C4-2B (cell line): ENCODE data around the gene GGNBP2.

ENCODE experiments used
- H3K27ac ChIP-seq: fragments of 450-650 bp; 2 replicates; pipeline ENCODE4 v1.5.1; 2017
- ZFX ChIP-seq: fragments of 450-650 bp; IDR thresholded peaks from 2 replicates; pipeline ENCODE4 v1.6.1; 2017
- TF ChIP-seq, protein P1 (sequence below): fragments of 450-650 bp; conservative IDR thresholded peaks from 2 replicates; pipeline ENCODE4 v1.5.1; 2017; ENCODE audit warnings: mild to moderate bottlenecking

GGNBP2 gene

GRCh38 chr17:36576793-36577192, 32.1 kb downstream of the GGNBP2 start:
- H3K27ac ChIP-seq: no peak overlapping the region
- TF ChIP-seq ZFX: no peak
- TF ChIP-seq, protein P1, sequence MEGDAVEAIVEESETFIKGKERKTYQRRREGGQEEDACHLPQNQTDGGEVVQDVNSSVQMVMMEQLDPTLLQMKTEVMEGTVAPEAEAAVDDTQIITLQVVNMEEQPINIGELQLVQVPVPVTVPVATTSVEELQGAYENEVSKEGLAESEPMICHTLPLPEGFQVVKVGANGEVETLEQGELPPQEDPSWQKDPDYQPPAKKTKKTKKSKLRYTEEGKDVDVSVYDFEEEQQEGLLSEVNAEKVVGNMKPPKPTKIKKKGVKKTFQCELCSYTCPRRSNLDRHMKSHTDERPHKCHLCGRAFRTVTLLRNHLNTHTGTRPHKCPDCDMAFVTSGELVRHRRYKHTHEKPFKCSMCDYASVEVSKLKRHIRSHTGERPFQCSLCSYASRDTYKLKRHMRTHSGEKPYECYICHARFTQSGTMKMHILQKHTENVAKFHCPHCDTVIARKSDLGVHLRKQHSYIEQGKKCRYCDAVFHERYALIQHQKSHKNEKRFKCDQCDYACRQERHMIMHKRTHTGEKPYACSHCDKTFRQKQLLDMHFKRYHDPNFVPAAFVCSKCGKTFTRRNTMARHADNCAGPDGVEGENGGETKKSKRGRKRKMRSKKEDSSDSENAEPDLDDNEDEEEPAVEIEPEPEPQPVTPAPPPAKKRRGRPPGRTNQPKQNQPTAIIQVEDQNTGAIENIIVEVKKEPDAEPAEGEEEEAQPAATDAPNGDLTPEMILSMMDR: no peak

DNA sequence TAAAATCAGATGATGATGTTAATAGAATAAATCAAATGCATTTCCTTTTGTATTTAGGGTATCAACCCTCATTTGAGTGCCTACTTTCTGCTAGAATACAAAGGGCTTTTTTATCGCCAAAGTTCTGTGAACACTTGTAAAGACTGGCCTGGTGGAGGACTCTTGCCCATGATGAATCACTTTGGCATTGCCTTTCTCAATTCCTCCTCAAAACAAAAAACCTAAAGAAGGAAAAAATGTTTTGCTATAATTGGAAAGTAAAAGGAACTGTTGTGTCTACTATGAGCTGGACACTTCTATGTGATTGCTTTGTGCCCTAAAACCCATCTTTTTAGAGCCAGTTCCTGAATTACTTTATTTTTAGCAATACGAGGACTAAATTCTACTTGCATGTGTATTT, 34.0 kb downstream of the GGNBP2 start:
- no peak for TF ChIP-seq ZFX
- TF ChIP-seq, protein P1: no peak
- H3K27ac ChIP-seq: no peak overlapping the region

DNA sequence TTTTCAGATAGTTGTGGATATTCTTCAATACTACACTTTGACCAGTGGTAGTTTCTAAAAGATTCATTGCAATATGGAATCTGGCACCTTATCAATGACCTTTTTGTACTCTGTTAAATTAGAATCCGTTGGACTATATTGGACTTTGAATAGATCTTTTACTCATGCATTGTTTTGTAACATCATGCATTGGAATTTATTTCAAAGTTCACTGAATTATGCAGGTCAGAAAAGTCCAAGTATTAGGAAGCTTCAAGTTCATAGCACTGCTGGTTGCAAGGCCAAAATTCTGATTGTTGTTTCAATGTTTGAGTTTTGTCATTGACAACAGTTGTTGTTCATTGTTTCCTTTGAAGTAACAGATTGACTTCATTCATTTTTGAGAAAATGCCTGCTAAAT, 39.1 kb downstream of the GGNBP2 start:
- H3K27ac ChIP-seq: no peak overlapping the region
- TF ChIP-seq ZFX: no peak
- TF ChIP-seq, protein P1: no peak

GRCh38 chr17:36586138-36586537, 41.4 kb downstream of the GGNBP2 start:
- TF ChIP-seq ZFX: no peak
- TF ChIP-seq, protein P1: no peak
- no peak overlapping the region for H3K27ac ChIP-seq

- no peak for TF ChIP-seq ZFX
- TF ChIP-seq, protein P1: no peak
- H3K27ac ChIP-seq: no peak overlapping the region
Observed at GRCh38 chr17:36590082-36590481, 45.4 kb downstream of the GGNBP2 start.

GRCh38 chr17:36591434-36592315, 47.0 kb downstream of the GGNBP2 start, which contains the start of gene DHRS11:
DHRS11 (plus strand) TSS chr17:36591879; CDS start chr17:36592010, 131 bp downstream.
- TF ChIP-seq, protein P1: no peak
- peak; percentile 79 for TF ChIP-seq ZFX
- H3K27ac ChIP-seq: peak within 1 kb of the TSS; percentile 87

- TF ChIP-seq, protein P1: no peak
- no peak for TF ChIP-seq ZFX
- H3K27ac ChIP-seq: peak overlapping the region; percentile 87
Observed at GRCh38 chr17:36592316-36592715, 47.6 kb downstream of the GGNBP2 start.
